GM18861 (cell line): ENCODE measurements around the gene ZFC3H1.
"Not testable (repeated sequence)": the region's sequence is repeated elsewhere in the genome, so short reads cannot be mapped to it uniquely, and the experiment has no call there.

ENCODE experiments used
- ATAC-seq: cut with Tn5 transposase; IDR thresholded peaks from one replicate; pipeline ENCODE4 v1.9.1; 2021; ENCODE audit not compliant: unreplicated experiment

Gene ZFC3H1

DNA sequence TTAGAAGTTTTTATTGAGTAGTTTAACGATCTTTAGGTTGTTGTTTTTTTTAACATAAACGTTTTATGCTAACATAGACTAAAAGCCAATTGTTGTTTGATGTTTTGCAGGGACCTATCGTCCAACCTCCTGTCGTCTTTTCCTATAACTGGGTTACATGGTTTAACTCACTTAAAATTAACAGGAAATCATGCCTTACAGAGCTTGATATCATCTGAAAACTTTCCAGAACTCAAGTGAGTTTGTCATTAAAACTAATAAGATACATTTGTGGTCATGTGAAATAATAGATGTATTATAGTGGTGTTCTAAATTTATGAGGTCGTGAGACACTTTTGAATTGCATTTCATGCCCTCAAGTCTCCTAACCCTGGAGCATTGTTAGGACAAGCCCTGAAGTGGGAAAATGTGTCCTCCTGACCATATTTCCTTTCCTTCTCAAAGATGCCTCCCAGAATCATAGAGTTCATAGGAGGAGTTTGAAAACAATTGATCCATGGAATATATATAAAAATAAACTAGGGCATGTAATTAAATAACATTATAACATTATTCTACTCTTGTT lies 84.9 kb downstream of the ZFC3H1 start:
- ATAC-seq = no peak

DNA sequence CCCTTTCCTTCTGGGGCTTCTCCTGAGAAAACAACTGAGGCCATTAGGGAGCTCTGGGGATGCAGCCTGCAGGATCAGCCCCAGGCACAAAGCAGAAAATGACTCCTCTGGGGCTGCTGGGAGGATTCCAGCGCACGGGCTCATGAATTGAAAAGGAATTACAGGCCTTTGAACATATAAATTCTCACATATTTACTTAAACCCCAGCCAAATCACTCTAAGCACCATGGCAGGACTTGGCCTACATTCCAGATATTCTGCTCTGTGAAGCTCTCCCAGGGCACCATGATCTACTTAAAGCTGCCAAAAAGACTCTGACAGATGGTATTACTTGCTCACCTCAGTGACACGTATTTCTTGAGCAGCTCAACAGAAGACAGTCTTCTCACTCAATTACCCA lies 87.2 kb downstream of the ZFC3H1 start:
- no peak for ATAC-seq

DNA sequence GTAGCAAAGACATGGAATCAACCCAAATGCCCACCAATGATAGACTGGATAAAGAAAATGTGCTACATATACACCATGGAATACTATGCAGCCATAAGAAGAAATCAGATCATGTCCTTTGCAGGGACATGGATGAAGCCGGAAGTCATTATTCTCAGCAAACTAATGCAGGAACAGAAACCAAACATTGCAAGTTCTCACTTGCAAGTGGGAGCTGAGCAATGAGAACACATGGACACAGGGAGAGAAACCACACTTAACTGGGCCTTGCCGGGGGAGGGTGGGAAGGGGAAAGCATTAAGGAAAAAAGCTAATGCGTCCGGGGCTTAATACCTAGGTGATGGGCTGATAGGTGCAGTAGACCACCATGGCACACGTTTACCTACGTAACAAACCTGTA lies 93.8 kb downstream of the ZFC3H1 start:
- not testable (repeated sequence) for ATAC-seq

GRCh38 chr12:71567537-71567936 lies 96.1 kb downstream of the ZFC3H1 start:
- ATAC-seq = no peak

DNA sequence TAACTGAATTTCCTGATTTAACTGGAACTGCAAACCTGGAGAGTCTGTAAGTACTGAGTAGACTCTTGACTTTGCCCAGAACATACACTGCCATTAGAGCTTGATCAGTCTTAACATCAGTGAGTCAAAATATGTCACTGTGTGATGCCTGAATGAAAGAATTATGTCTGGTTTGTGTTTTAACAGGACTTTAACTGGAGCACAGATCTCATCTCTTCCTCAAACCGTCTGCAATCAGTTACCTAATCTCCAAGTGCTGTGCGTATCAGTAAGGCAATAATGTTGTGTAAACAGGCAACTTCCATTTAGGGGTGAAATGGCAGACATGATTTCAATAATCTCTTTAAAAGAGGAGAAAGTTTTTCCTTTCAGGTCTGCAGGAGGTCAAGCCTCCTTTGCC lies 97.0 kb downstream of the ZFC3H1 start:
- no peak for ATAC-seq

GRCh38 chr12:71565535-71565934 lies 98.1 kb downstream of the ZFC3H1 start:
- no peak for ATAC-seq

DNA sequence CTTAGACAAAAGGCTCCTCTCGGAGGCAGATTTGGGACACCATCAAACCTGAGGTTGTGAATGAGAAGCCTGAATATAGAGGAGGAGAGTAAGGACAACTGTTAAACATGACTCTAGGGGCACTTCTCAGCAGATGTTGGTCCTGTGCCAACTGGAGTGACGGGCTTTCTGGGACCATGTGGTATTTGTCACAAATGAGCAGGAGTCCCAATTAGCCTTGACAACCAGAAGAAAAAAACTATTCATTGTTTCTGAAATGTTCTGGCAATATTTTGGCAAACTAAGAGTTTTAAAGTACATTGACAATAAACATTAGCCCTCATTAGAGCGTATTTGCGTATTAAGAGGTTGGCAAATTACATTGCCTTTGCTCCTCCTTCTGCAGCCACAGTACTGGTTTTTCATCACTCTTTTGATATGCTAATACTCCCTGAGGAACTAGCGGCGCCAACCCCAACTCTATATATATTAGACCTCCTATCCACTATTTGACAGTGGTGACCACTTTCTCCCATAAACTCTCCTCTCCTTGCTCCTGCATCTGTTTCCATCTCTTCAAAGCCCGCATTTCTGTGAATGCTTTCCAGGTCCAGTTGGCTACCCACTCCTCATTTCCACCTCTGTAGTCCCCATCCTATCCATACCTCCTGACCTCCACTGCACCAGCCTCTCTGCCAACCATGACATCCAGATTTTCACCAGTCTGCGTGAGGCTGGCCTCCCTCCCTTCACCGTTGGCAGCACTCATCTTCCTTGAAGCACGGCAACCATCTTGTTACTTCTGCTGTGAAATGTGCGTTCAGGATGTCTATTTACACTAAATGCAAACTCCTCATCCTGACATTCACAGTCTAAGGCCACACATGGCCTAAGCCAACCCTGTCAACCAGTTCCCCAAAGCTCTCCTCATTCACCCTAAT lies 100.7 kb downstream of the ZFC3H1 start:
- ATAC-seq = no peak
